ENCODE measurements around the gene RIN1. TPM values are rescaled to one million over a fixed set of nuclear protein-coding genes. Genes with fewer than 3 reads are reported as not detected.
"Not testable (repeated sequence)": the region's sequence is repeated elsewhere in the genome, so short reads cannot be mapped to it uniquely, and the experiment has no call there.

Gene RIN1
- total RNA-seq, 1 donor from 2014 or later: 2.3 TPM

GRCh38 chr11:66313321-66314185, 22.7 kb downstream of the RIN1 start:
- DNase-seq (ENCODE audit: low spot score, unreplicated experiment): no peak
- H3K4me1 Mint-ChIP-seq (ENCODE audit: low read depth): peaks cover 3% of the 10 kb centered on the region
- TF ChIP-seq CTCF (IDR thresholded peaks at IDR 0.05; ENCODE audit: unreplicated experiment): peak; percentile 25
- H3K9me3 Mint-ChIP-seq (ENCODE audit: low read depth): no peaks in the 10 kb centered on the region
- H3K4me3 Mint-ChIP-seq (ENCODE audit: low read depth): peak overlapping the region; percentile 64
- no peaks in the 10 kb centered on the region for H3K36me3 Mint-ChIP-seq (ENCODE audit: insufficient read depth)
- H3K27ac Mint-ChIP-seq: peak overlapping the region; percentile 77
- H3K27me3 Mint-ChIP-seq: peaks cover 50% of the 10 kb centered on the region

- Mint-ChIP-seq H3K4me1 (ENCODE audit: low read depth) (peaks cover 3% of the 10 kb centered on the region), H3K27ac (peak overlapping the region; percentile 98), H3K9me3 (ENCODE audit: low read depth) (no peaks in the 10 kb centered on the region), H3K4me3 (ENCODE audit: low read depth) (peak overlapping the region; percentile 88), H3K36me3 (ENCODE audit: insufficient read depth) (no peaks in the 10 kb centered on the region), H3K27me3 (peaks cover 47% of the 10 kb centered on the region)
- DNase-seq (ENCODE audit: low spot score, unreplicated experiment): peak; percentile 96
- TF ChIP-seq CTCF (IDR thresholded peaks at IDR 0.05; ENCODE audit: unreplicated experiment): no peak
Observed at GRCh38 chr11:66312549-66313320, 23.5 kb downstream of the RIN1 start.

- no peaks in the 10 kb centered on the region for H3K36me3 Mint-ChIP-seq (ENCODE audit: insufficient read depth)
- peak; percentile 68 for DNase-seq (ENCODE audit: low spot score, unreplicated experiment)
- H3K27ac Mint-ChIP-seq: peak overlapping the region; percentile 98
- peak; percentile 75 for TF ChIP-seq CTCF (IDR thresholded peaks at IDR 0.05; ENCODE audit: unreplicated experiment)
- H3K4me1 Mint-ChIP-seq (ENCODE audit: low read depth): peaks cover 2% of the 10 kb centered on the region
- peak overlapping the region; percentile 88 for H3K4me3 Mint-ChIP-seq (ENCODE audit: low read depth)
- H3K9me3 Mint-ChIP-seq (ENCODE audit: low read depth): no peaks in the 10 kb centered on the region
- H3K27me3 Mint-ChIP-seq: peaks cover 50% of the 10 kb centered on the region
Observed at GRCh38 chr11:66311965-66312548, 24.2 kb downstream of the RIN1 start.

GRCh38 chr11:66311470-66311964, 24.7 kb downstream of the RIN1 start:
- no peaks in the 10 kb centered on the region for H3K9me3 Mint-ChIP-seq (ENCODE audit: low read depth)
- H3K27me3 Mint-ChIP-seq: peaks cover 51% of the 10 kb centered on the region
- peaks cover 2% of the 10 kb centered on the region for H3K4me1 Mint-ChIP-seq (ENCODE audit: low read depth)
- peak overlapping the region; percentile 98 for H3K27ac Mint-ChIP-seq
- no peak for DNase-seq (ENCODE audit: low spot score, unreplicated experiment)
- H3K36me3 Mint-ChIP-seq (ENCODE audit: insufficient read depth): no peaks in the 10 kb centered on the region
- no peak for TF ChIP-seq CTCF (IDR thresholded peaks at IDR 0.05; ENCODE audit: unreplicated experiment)
- peak overlapping the region; percentile 88 for H3K4me3 Mint-ChIP-seq (ENCODE audit: low read depth)

- H3K4me3 Mint-ChIP-seq (ENCODE audit: low read depth); H3K4me1 Mint-ChIP-seq (ENCODE audit: low read depth); H3K9me3 Mint-ChIP-seq (ENCODE audit: low read depth); H3K27ac Mint-ChIP-seq; H3K36me3 Mint-ChIP-seq (ENCODE audit: insufficient read depth); DNase-seq (ENCODE audit: low spot score, unreplicated experiment): not testable (repeated sequence)
- peaks cover 47% of the 10 kb centered on the region for H3K27me3 Mint-ChIP-seq
Observed at GRCh38 chr11:66310803-66311440, 25.3 kb downstream of the RIN1 start.
